LNCaP clone FGC (cell line): Measurements from ENCODE around the gene ASAP2.

Experiments used
- DNase-seq: peaks from one replicate; pipeline ENCODE4 v3.0.0-alpha.2; 2011; ENCODE audit warnings: low read depth
- H3K4me3 ChIP-seq: 2 replicates; pipeline ENCODE4 v1.5.1; 2011; ENCODE audit warnings: mild to moderate bottlenecking, low read depth, low read length, control low read depth
- CTCF ChIP-seq: IDR thresholded peaks from 2 replicates; pipeline ENCODE4 v1.5.1; 2012; ENCODE audit warnings: mild to moderate bottlenecking; ENCODE audit not compliant: control insufficient read depth, insufficient read depth; ENCODE audit errors: extremely low read depth

Gene ASAP2

GRCh38 chr2:9174771-9175437, 31.7 kb upstream of the ASAP2 start:
- H3K4me3 ChIP-seq = no peak overlapping the region
- no peak for DNase-seq
- TF ChIP-seq CTCF = no peak

DNA sequence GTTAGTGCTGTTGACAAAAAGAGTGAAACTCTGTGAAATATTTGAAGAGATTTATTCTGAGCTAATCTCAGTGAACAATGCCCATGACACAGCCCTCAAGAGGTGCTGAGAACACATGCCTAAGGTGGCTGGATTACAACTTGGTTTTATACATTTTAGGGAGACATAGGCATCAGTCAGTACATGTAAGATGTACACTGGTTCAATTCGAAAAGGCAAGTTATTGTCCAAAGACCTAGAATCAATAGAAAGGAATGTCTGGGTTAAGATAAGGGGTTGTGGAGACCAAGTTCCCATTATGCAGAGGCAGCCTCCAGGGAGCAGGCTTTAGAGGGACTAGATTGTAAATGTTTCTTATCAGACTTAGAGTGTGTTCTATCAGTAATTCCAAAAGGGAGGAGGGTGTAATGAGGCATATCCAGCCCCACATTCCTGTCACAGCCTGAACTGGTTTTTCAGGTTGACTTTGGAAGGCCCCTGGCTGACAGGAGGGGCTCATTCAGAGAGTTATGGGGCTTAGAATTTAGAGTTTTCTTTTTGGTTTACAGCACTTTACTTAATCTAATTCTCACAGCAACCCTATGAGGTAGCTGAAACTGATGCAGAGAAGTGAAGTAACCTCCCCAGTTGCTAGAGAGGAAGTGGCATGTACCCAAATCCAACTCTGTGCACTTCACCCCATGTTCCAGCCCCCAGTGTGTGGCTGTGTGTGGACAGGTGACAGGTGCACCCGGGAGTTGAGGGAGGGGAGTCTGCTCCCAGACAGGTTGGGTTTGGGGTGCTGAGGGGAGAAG, 28.3 kb upstream of the ASAP2 start:
- no peak for TF ChIP-seq CTCF
- no peak for DNase-seq
- H3K4me3 ChIP-seq = no peak overlapping the region

GRCh38 chr2:9178904-9179571, 27.6 kb upstream of the ASAP2 start:
- no peak for DNase-seq
- no peak for TF ChIP-seq CTCF
- H3K4me3 ChIP-seq = no peak overlapping the region

DNA sequence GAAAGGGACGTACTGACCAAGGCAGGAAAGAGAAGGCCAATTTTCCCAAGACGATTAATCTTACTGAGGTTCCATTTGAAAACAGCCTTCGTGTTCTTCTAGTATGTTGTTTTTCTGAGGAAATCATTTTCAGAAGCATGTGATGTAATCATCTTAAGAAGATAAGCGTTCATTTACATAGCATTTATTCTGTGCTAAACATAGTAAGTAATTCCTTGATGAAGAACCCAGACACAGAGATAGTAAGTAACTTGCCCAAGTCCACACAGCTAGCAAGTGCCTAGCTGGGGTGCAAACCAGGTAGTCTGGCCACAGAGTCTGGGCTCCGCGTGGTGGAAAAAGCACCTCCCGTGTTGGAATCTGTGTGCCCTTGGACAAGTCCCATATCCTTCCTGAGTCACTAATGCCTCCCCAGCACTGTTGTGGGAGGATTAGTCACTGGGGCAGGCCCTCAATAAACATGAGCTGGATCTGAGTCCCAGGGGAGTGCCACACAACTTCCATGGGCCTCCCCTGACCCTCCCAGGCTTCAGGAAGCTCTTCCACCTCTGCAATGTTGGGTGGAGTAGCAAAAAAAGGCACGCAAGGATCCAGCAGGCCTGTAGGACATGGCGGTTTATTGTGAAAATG, 26.9 kb upstream of the ASAP2 start:
- no peak overlapping the region for H3K4me3 ChIP-seq
- DNase-seq = no peak
- TF ChIP-seq CTCF = no peak

GRCh38 chr2:9184361-9184760, 22.3 kb upstream of the ASAP2 start:
- no peak for TF ChIP-seq CTCF
- DNase-seq = no peak
- no peak overlapping the region for H3K4me3 ChIP-seq

DNA sequence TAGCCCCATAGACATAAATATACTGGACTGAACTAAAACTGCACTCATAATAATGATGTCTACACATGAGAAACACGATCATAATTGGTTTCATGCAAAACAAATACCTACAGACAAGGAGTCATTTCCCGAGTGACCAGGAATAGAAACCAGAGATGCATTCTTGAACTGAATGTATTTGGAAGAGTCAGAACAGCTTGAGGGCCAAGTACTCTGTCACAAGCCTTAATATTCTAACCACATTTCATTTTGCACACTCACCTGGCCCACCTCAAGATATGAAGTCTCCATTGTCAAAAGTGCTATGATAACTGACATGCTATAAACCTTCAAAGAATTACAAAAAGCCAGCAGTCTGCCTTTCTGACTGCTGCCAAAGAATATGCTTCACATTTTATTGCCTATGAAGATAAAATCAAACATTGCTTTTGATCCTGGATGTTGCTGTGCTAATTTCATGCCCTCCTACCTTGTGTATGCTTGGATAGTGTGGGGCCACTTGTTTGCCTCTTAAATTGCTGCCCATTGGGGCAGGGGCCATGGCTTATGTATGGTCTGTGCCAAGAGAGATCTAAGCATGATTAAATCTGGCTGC, 18.9 kb upstream of the ASAP2 start:
- TF ChIP-seq CTCF = no peak
- no peak overlapping the region for H3K4me3 ChIP-seq
- DNase-seq = no peak
